Occipital lobe (tissue), 2 donors: ENCODE measurements around the gene SLC25A25. TPM values are rescaled to one million over a fixed set of nuclear protein-coding genes. Genes with fewer than 3 reads are reported as not detected.

Experiments used
- DNase-seq: peaks from one replicate; lab custom pipeline; 2025; lab: John Stamatoyannopoulos, UW
- total RNA-seq: library from RNA; depleted of rRNA; stranded (reverse); fragments of >200 nt; gene quantifications from one replicate; pipeline ENCODE4 v1.2.3, GENCODE V29; 2014

Gene SLC25A25
- total RNA-seq, 1 donor from 2014 or later, result 36.0 TPM

DNA sequence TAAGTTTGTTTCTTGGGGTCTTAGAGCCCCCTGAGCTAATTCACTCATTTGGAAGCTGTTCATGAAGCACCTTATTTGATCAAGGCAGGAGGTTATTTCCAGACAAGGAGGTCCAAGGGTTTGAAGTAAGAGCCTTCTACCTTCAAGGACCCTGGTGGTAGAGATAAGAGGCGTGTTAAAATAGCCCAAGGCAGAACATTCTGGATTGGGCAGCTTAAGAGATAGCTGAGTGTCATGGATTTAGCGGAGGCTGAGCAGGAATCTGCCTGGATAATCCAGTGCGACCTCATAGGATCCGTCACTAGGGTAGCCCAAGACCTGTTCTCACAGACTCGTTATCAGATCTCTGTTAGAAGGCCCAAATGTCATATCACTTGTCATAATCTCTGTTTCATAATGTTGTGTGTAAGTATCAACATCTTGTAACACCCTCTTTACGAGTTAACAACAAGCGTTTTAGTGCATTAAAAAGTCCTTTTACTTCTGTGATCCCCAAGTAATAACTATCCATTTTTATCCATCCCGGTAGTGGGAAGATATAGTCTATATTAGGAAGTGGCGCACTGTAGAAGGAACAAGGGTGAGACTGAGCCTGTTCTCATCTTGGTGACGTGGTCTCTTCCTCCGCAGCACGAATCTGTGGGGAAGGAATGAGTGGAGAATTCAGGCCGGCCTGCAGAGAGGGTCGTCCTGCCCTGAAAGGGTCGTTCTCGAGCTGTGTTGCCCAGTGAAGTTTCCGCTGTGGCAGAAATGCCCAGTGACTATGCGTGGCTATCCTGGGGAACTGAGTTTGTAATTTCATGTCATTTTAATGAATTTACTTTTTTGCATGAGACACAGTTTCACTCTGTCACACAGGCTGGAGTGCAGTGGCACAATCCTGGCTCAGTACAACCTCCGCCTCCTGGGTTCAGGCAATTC, 28.8 kb downstream of the SLC25A25 start:
- no peak for DNase-seq

DNA sequence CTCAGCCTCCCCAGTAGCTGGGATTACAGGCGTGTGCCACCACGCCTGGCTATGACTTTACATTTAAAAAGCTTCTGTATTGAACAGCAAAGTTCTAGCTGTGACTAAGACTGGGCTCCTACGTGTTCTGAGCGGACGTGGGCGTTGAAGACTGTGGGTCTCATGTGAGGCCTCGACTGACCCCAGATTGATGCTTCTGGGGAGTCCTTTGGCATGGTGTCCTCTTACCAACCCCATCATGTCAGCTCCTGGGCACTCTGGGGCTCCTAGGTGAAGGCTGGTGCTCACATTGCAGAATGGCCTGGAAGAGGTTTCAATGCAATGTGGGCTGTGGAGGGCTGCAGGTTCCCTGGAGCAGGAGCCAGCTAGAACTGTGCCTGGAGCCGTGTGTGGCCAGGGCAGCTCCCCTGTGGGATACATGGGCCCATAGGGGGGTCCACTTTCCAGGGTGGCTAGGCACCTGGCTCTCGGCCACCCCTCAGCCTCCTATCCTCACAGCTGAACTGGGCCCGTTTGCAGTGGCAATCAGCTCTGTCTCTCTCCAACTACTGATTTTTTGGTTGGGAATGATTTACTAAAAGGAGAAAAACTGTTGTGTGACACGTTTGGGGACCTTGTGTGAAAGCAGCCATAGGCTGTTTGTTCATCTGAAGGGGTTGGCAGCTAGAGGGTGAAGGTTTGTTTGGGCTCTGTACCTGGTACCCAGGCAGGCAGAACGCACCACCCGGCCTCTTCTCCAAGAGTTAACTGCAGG, 29.7 kb downstream of the SLC25A25 start:
- no peak for DNase-seq

DNA sequence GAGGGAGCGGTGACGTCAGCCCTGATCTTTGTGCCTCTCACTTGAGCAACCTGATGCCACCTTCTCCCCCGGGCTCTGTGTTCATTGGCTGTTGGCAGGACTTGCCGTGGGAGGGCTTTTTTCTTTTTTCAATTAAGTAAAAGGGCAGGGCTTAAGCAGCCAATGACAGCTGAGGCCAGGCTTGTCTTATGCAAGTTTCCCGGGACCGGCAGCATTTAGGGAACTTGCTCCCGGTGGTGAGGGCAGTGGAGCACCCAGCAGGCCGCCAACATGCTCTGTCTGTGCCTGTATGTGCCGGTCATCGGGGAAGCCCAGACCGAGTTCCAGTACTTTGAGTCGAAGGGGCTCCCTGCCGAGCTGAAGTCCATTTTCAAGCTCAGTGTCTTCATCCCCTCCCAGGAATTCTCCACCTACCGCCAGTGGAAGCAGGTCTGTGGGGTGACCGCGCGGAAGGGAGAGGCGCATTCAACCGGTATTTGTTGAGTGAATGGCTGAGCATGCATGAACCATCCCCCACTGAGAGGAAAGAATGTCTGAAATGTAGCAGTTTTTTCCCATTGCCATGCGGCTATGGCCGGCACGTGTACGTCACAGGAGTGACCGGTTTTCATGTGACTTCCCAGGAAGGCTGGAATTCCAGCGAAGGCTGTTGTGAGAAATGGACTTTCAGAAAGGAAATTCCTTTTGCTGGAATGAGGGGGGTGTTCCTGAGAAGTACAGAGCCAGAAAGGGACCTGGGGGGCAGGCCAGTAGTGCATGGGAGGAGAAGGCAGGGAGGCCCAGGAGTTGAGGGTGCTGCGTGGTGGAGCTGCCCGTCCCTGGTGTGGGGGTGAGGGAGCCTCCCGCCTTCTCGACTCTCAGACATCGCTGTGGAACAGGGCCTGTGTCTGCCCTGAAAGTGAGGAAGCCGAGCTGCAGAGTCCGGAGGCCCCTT, 30.5 kb downstream of the SLC25A25 start:
- DNase-seq, result peak; percentile 82

DNA sequence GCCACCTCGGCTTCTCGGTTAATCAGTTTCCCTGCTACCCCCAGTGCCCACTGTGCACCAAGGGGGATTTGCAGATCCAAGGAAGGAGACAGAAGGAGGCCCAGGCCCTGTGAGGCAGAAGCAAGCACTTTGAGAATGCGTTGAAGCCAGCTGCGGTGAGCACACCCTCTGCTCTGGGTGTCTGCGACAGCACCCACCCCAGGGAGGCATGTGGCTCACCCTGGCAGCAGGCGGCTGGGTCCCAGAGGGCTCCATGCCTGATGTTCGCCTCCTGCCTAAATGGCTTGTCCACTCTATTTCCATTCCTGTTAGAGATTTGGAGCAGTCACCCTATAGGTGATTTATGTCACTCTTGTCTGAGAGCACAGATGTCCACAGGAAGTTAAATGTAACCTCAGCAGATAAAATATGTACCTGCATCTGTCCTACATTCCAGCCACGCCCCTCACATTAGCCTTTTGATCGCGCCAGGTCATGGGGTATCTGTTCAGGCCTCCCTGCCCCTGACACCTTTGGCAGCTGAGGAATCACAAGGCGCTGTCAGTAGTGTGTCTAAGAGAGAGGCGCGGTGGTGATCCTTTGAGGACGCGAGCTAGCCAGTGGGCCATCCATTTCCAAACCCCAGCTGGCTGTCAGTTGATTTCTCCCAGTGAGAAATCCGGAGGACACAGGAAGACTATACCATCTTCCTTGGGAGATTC, 31.3 kb downstream of the SLC25A25 start:
- no peak for DNase-seq

DNA sequence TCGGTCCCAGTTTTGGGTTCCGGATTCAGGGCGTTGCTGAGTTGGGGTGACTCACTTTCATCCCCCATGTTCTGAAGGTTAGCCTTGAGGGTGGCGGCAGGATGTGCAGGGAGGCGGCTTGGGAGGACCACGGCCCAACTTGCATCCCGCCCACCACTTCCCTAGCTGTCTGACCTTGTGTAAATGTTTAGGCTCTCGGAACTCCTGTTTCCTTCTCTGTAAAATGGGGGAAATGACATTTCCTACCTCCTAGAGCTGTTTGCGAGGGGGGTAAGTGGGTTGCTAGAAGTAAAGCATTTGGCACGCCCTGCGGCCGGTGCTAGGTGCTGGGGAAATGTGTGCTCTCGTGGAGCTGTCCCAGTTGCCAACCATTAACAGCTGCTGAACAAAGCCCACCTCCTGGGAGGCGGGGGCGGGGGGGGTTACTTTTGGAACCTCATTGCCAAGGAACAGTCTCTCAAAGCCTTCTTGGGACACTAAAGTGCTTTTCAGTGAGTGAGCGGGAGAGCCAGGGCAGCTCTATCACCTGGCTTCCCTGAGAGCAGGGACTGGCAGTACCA, 32.0 kb downstream of the SLC25A25 start:
- DNase-seq, result no peak

GRCh38 chr9:128100581-128100980, 32.5 kb downstream of the SLC25A25 start:
- no peak for DNase-seq

- no peak for DNase-seq
Observed at GRCh38 chr9:128101231-128101661, 33.2 kb downstream of the SLC25A25 start.

- no peak for DNase-seq
Observed at GRCh38 chr9:128101690-128102089, 33.7 kb downstream of the SLC25A25 start.

GRCh38 chr9:128102196-128102595, 34.2 kb downstream of the SLC25A25 start:
- DNase-seq, result no peak

GRCh38 chr9:128102861-128103588, 35.0 kb downstream of the SLC25A25 start:
- DNase-seq, result no peak

GRCh38 chr9:128103589-128103962, 35.5 kb downstream of the SLC25A25 start:
- DNase-seq, result no peak

GRCh38 chr9:128104171-128104618, 36.2 kb downstream of the SLC25A25 start:
- DNase-seq, result no peak

DNA sequence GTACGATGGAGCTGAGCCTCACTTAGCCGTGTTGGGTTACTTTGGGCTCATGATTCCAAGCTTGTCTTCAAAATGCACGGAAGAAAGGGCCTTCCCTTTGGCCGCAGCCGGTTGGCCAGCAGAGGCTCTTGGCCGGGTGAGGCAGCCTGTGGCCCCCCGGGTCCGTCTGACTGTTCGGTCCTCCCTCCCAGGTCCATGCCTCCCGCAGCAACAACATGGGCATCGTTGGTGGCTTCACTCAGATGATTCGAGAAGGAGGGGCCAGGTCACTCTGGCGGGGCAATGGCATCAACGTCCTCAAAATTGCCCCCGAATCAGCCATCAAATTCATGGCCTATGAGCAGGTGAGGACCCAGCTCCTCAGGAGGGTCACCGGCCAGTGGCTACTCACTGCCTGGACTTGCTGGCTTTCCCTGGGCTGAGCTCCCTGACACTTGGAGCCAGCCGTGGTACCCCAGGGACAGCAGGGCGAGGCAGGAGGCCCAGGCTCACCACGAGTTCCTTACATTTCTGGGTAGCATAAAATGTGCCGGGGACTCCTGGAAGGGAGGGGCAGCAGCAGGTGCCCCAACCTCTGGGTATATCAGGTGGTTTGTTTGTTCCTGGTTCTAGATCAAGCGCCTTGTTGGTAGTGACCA, 37.6 kb downstream of the SLC25A25 start:
- DNase-seq, result no peak

DNA sequence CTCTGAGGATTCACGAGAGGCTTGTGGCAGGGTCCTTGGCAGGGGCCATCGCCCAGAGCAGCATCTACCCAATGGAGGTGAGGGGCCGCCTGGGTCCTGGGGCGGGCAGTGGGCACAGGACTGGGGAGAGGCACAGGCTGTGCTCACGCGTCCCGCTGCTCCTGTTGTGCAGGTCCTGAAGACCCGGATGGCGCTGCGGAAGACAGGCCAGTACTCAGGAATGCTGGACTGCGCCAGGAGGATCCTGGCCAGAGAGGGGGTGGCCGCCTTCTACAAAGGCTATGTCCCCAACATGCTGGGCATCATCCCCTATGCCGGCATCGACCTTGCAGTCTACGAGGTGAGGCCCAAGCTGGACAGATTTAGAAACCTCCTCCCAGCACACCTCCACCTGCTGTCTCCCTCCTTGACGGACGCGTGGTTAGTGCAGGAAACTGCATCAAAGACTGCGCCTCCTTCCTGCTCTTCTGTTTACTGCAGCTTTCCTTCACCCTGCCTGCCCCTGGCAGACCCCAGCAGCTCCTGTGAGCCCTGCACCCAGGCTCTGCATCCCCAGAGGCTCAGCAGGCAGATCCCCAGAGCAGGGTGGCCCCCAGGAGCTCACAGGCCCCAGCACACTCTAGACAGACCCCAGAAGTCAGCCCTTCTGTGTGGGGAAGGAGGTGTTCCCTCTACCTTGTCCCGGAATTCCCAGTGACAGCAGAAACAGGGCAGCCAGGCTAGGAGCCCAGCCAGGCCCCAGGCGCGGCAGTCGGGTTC, 38.3 kb downstream of the SLC25A25 start:
- no peak for DNase-seq

DNA sequence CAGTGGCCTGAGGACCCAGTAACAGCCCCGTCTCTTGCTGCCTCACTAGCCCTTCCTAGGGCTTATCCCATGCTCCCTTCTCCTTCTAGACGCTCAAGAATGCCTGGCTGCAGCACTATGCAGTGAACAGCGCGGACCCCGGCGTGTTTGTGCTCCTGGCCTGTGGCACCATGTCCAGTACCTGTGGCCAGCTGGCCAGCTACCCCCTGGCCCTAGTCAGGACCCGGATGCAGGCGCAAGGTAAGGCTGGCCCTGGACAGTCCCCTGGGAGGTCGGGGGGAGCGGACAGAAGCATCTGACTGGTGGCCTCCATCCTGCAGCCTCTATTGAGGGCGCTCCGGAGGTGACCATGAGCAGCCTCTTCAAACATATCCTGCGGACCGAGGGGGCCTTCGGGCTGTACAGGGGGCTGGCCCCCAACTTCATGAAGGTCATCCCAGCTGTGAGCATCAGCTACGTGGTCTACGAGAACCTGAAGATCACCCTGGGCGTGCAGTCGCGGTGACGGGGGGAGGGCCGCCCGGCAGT, 39.0 kb downstream of the SLC25A25 start:
- DNase-seq, result no peak

- DNase-seq, result no peak
Observed at GRCh38 chr9:128107468-128108268, 39.6 kb downstream of the SLC25A25 start.
